GM23248 (cell line): ENCODE results near the gene CALD1. TPM values are rescaled to one million over a fixed set of nuclear protein-coding genes. Genes with fewer than 3 reads are reported as not detected.
A peak's percentile ranks its signal among the peaks of the same experiment; 100 is the strongest.

Experiments used
- DNase-seq: peaks from one replicate; pipeline ENCODE4 v3.0.0-alpha.2; 2015
- H2AFZ ChIP-seq: fragments of 200-600 bp; sonication (generic); 2 replicates; pipeline ENCODE4 v1.6.1; 2016; ENCODE audit warnings: antibody characterized with exemption
- H3F3A ChIP-seq: fragments of 200-600 bp; sonication (generic); 2 replicates; pipeline ENCODE4 v1.6.1; 2016; ENCODE audit warnings: mild to moderate bottlenecking, antibody characterized with exemption, mixed run types; ENCODE audit not compliant: insufficient read depth
- H3K27ac ChIP-seq: fragments of 200-600 bp; sonication (generic); 2 replicates; pipeline ENCODE4 v1.5.1; 2016; ENCODE audit warnings: mild to moderate bottlenecking
- H3K27me3 ChIP-seq: fragments of 200-600 bp; sonication (generic); replicated peaks from 2 replicates; pipeline ENCODE4 v1.6.1; 2016; ENCODE audit warnings: mild to moderate bottlenecking; ENCODE audit not compliant: insufficient read depth
- H3K36me3 ChIP-seq: fragments of 200-600 bp; sonication (generic); 2 replicates; pipeline ENCODE4 v1.6.1; 2016; ENCODE audit warnings: low read depth, mild to moderate bottlenecking
- H3K4me1 ChIP-seq: fragments of 200-600 bp; sonication (generic); 2 replicates; pipeline ENCODE4 v1.6.1; 2016; ENCODE audit warnings: mild to moderate bottlenecking; ENCODE audit not compliant: insufficient read depth
- H3K4me2 ChIP-seq: fragments of 200-600 bp; sonication (generic); one replicate; pipeline ENCODE4 v1.6.1; 2016; ENCODE audit warnings: mild to moderate bottlenecking; ENCODE audit not compliant: unreplicated experiment
- H3K4me3 ChIP-seq: fragments of 200-600 bp; sonication (generic); 2 replicates; pipeline ENCODE4 v1.5.1; 2016; ENCODE audit warnings: mild to moderate bottlenecking
- H3K79me2 ChIP-seq: fragments of 200-600 bp; sonication (generic); 2 replicates; pipeline ENCODE4 v1.6.1; 2016; ENCODE audit warnings: mild to moderate bottlenecking; ENCODE audit not compliant: insufficient read depth
- H3K9ac ChIP-seq: fragments of 200-600 bp; sonication (generic); 2 replicates; pipeline ENCODE4 v1.6.1; 2016; ENCODE audit warnings: mild to moderate bottlenecking
- H3K9me2 ChIP-seq: fragments of 200-600 bp; sonication (generic); 2 replicates; pipeline ENCODE4 v1.6.1; 2016; ENCODE audit warnings: mixed run types, mild to moderate bottlenecking, moderate library complexity; ENCODE audit not compliant: insufficient read depth
- H3K9me3 ChIP-seq: fragments of 200-600 bp; sonication (generic); one replicate; pipeline ENCODE4 v1.6.1; 2017; ENCODE audit warnings: low read depth
- H4K20me1 ChIP-seq: fragments of 200-600 bp; sonication (generic); 2 replicates; pipeline ENCODE4 v1.6.0; 2016; ENCODE audit not compliant: insufficient read depth
- EZH2 ChIP-seq: fragments of 200-600 bp; sonication (generic); IDR thresholded peaks from 2 replicates; pipeline ENCODE4 v1.6.1; 2018; ENCODE audit warnings: antibody characterized with exemption, mild to moderate bottlenecking; ENCODE audit not compliant: insufficient read depth, poor library complexity, severe bottlenecking
- EZH2phosphoT487 ChIP-seq: fragments of 200-600 bp; sonication (generic); IDR thresholded peaks from 2 replicates; pipeline ENCODE4 v1.6.1; 2018; ENCODE audit warnings: antibody characterized with exemption, moderate library complexity, mild to moderate bottlenecking, low read depth; ENCODE audit not compliant: insufficient read depth
- WGBS, 2 experiments: methylation state at CpG; one replicate each; pipeline ENCODE4 v1.1.6; 2015 to 2017; ENCODE audit warnings: low lambda C conversion rate in 2 of 2, low coverage in 1 of 2; ENCODE audit errors: missing lambda C conversion rate in 2 of 2; 5-methylcytosine and 5-hydroxymethylcytosine counted together
- in situ Hi-C: fragments of 300-500 bp; cut with MboI; formaldehyde crosslinking; loops from 2 replicates; pipeline ENCODE4 v1.15.0; 2020
- polyA plus RNA-seq: library from polyadenylated mRNA; unstranded; fragments of >200 nt; fragmentation: Nextera tagmentation; extraction: Ambion mirVana; gene quantifications from 2 replicates; pipeline ENCODE4 v1.2.1, GENCODE V29; 2016
- total RNA-seq: library from RNA; depleted of rRNA; stranded (reverse); fragments of >200 nt; shearing (Covaris generic); gene quantifications from 2 replicates; pipeline ENCODE4 v1.2.3, GENCODE V29; 2014

CALD1 gene
- total and polyA plus RNA-seq, 2 experiments from 2014 or later = 698 to 1,687 TPM

DNA sequence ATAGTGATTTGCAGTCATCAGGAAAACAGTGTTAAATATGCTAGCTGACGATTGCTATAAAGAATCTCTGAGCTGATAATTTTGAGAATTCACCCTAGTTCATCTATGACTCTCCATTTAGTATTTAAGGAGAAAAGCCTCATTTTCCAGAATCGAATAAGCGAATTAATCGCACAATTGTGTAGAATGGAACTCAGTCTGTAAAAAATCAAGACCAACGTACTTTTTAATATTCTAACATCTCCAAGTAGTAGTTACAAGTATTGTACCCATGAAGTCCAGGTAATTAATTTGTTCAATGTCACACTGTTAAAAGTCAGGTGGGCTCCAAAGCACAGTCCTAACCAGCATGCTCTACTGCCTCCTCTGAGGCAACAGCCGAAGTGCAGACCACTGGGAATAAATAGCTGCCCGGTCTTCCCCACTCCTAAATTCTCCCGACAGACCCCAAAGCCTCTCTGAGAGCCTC, 206.5 kb downstream of the CALD1 start:
- TF ChIP-seq EZH2 (no peak), EZH2phosphoT487 (no peak)
- Histone ChIP-seq H2AFZ (peak overlapping the region; percentile 97), H3F3A (0 out of 2 replicates have a peak, but pooled peaks cover 9% of the 10 kb centered on the region), H3K4me2 (peak overlapping the region; percentile 95), H3K27ac (peak overlapping the region; percentile 60), H3K9ac (peak overlapping the region; percentile 83), H3K9me3 (no peaks in the 10 kb centered on the region), H3K4me1 (peaks cover 4% of the 10 kb centered on the region; the same call in 1 of the 2 replicates), H3K36me3 (peaks cover 3% of the 10 kb centered on the region; the same call in 1 of the 2 replicates), H3K79me2 (peaks cover 14% of the 10 kb centered on the region), H3K27me3 (no peaks in the 10 kb centered on the region), H3K4me3 (peak overlapping the region; percentile 86), H3K9me2 (no peaks in the 10 kb centered on the region), H4K20me1 (no peaks in the 10 kb centered on the region)
- in situ Hi-C loops = no loop called here
- no peak for DNase-seq
- WGBS, 2 experiments = 38 to 41% methylated on average over 8 of the region's 8 CpGs

DNA sequence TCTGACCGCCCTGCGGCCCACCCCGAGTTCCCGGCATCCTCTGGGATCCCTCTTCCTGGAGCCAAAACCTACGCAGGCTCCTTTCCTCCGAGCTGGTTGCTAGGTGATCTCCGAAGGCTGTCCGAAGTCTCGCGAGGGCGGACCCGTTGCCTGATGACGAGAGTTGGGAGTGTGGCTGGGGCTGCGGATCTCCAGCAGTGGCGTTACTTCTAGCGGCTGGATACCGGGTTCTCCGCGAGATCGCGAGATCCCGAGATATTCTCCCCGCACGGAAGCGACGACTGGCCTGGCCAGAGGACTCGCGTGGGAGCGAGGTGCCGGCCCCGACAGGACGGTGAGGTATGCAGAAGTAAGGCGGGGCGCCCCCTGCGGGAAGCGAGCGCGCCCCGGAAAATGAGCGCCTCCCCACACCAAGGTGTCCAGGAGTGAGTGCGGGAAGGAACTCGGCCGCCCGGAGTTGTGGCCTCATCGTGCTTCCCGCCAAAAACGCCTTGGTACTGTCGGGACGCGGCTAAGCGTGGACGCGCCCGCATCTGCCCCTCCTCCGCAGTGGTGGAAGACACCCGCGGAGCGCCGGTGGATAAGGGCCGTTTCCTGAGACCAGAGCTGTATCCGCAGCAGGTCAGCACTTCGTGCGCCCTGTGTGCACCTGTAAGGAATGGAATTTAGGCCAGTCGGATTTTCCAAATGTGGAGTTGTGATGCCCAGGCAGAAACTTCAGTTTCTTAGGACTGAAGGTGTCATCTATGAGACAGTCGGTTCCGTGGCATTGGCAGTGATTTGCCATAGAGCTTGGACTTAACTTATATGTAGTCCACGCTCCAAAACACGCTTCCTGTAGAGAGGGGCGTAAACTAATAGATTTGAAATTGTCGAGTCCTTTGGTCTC, 207.2 kb downstream of the CALD1 start, which contains the start of gene AGBL3:
Gene AGBL3, plus strand, starts transcription at position 146 of the 889 bp plus-strand sequence. CDS start 1,426 bp downstream, outside the sequence.
- TF ChIP-seq EZH2 = no peak
- no peak for TF ChIP-seq EZH2phosphoT487
- peaks cover 14% of the 10 kb centered on the region for H3K79me2 ChIP-seq
- H4K20me1 ChIP-seq = no peaks in the 10 kb centered on the region
- no peaks in the 10 kb centered on the region for H3K9me3 ChIP-seq
- H3K4me2 ChIP-seq = peak within 1 kb of the TSS; percentile 95
- H3K9ac ChIP-seq = peak within 1 kb of the TSS; percentile 83
- H3K9me2 ChIP-seq = no peaks in the 10 kb centered on the region
- peaks cover 3% of the 10 kb centered on the region; the same call in 1 of the 2 replicates for H3K36me3 ChIP-seq
- 1% methylated on average over 70 of the region's 70 CpGs for WGBS, 2 experiments
- H2AFZ ChIP-seq = peak within 1 kb of the TSS; percentile 97
- peaks cover 4% of the 10 kb centered on the region; the same call in 1 of the 2 replicates for H3K4me1 ChIP-seq
- peak within 1 kb of the TSS; percentile 86 for H3K4me3 ChIP-seq
- DNase-seq = peak; percentile 99
- 0 out of 2 replicates have a peak, but pooled peaks cover 9% of the 10 kb centered on the region for H3F3A ChIP-seq
- H3K27me3 ChIP-seq = no peaks in the 10 kb centered on the region
- peak within 1 kb of the TSS; percentile 60 for H3K27ac ChIP-seq
- in situ Hi-C loops = no loop called here

DNA sequence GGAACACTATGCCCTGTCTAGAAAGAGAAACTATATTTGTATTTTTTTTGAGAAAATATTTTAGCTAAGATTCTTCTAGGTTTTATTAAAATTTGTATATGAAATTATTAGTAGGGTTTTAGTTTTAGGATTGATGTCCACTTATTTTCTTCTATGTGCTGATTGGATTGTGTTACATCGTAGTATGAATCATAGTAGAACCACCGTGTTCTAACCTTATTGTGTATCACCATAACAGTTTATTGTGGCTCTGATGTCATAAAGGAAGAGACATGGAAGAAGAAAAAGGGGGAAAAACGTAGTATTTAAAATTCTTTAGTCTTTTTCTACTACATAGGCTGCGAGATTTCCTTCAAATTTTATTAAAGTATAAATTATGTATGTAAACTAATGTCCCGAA, 208.7 kb downstream of the CALD1 start:
- Histone ChIP-seq H3K4me3 (no peak overlapping the region), H2AFZ (no peak overlapping the region), H3K79me2 (peaks cover 14% of the 10 kb centered on the region), H4K20me1 (no peaks in the 10 kb centered on the region), H3K9me2 (no peaks in the 10 kb centered on the region), H3K27me3 (no peaks in the 10 kb centered on the region), H3K36me3 (peaks cover 3% of the 10 kb centered on the region; the same call in 1 of the 2 replicates), H3K9me3 (no peaks in the 10 kb centered on the region), H3K4me1 (peaks cover 4% of the 10 kb centered on the region; the same call in 1 of the 2 replicates), H3K27ac (no peak overlapping the region), H3F3A (0 out of 2 replicates have a peak, but pooled peaks cover 9% of the 10 kb centered on the region), H3K4me2 (no peak overlapping the region), H3K9ac (no peak overlapping the region)
- DNase-seq = no peak
- no peak for TF ChIP-seq EZH2phosphoT487
- TF ChIP-seq EZH2 = no peak
- in situ Hi-C loops = no loop called here
- 95% methylated on average over 5 of the region's 5 CpGs for WGBS, 2 experiments

DNA sequence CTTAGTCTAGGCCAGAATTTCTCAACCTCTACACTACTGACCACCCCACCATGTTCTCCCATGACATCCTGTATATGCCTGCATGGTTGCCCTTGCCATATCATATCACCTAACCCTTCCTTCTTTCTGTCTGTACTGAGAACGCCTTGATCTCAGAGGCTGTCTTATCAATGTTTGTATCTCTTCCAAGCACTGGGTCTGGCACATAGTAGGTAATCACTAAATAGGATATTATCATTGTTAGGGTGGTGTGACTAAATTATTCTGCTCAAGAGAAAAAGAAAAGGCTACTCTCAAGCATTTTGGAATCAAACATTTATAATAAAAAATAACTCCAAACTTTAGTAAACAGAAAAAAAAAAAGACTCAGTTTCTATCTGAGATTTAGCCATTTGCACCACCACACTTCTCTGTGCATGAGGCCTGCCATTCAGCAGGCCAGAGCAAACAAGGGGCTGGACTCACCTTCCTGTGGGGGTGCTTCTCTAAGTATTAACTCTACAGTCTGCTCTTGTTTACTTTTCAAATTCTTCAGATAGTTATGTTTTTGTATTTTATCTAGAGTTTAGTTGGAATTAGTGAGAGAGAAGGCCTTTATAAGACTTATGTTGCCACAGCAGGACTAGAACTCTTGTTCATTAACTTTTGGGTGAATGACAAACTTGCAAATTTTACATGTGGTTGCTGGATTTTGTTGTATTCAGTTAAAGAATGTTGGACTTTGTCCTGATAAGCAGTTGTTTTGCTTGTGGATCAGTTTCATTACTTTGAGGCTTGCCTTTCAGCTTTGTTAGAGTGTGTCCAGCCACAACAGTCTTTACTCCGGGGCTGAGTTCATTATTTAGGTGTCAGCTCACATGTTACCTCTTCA, 212.3 kb downstream of the CALD1 start:
- H3K9me3 ChIP-seq = no peaks in the 10 kb centered on the region
- H3K9me2 ChIP-seq = no peaks in the 10 kb centered on the region
- no peak overlapping the region for H3K27ac ChIP-seq
- H2AFZ ChIP-seq = no peak overlapping the region
- TF ChIP-seq EZH2 = no peak
- TF ChIP-seq EZH2phosphoT487 = no peak
- H3K36me3 ChIP-seq = peaks cover 3% of the 10 kb centered on the region; the same call in 1 of the 2 replicates
- in situ Hi-C loops = no loop called here
- no peak overlapping the region for H3K9ac ChIP-seq
- no peaks in the 10 kb centered on the region for H4K20me1 ChIP-seq
- H3K79me2 ChIP-seq = peaks cover 14% of the 10 kb centered on the region
- no peaks in the 10 kb centered on the region for H3F3A ChIP-seq
- H3K4me2 ChIP-seq = no peak overlapping the region
- no peaks in the 10 kb centered on the region for H3K27me3 ChIP-seq
- DNase-seq = no peak
- peaks cover 4% of the 10 kb centered on the region; the same call in 1 of the 2 replicates for H3K4me1 ChIP-seq
- no peak overlapping the region for H3K4me3 ChIP-seq
- 97 to 100% methylated on average over 2 of the region's 2 CpGs for WGBS, 2 experiments
